Gastrocnemius medialis (tissue), 4 donors: ENCODE data around the gene RBPJL. TPM values are rescaled to one million over a fixed set of nuclear protein-coding genes. Genes with fewer than 3 reads are reported as not detected.
A peak's percentile ranks its signal among the peaks of the same experiment; 100 is the strongest.

Source experiments
- ATAC-seq, 2 donors: fragments of 150-250 bp; one replicate each; pipeline ENCODE4 v1.9.1; 2016
- DNase-seq, 2 donors: peaks; one replicate each; pipeline ENCODE4 v3.0.0-alpha.2; 2019
- H3K27ac ChIP-seq, 4 donors: fragments of 200-600 bp; sonication (generic); 1 replicate in 1 of 4; 2 replicates in 3 of 4; pipeline ENCODE4 v1.5.1; 2016 to 2018; ENCODE audit warnings: mild to moderate bottlenecking in 2 of 4, moderate library complexity in 1 of 4
- H3K27me3 ChIP-seq, 3 donors: fragments of 200-600 bp; sonication (generic) in 2 of 3; 1 replicate in 1 of 3; 2 replicates in 2 of 3; pipeline versions ENCODE4 v1.5.1 to v1.6.0; 2016 to 2019; ENCODE audit warnings: mild to moderate bottlenecking in 1 of 3, moderate library complexity in 1 of 3
- H3K36me3 ChIP-seq, 2 donors: fragments of 200-600 bp; sonication (generic) in 1 of 2; one replicate each; pipeline ENCODE4 v1.5.1; 2017 to 2018
- H3K4me1 ChIP-seq, 2 donors: fragments of 200-600 bp; sonication (generic) in 1 of 2; one replicate each; pipeline ENCODE4 v1.5.1; 2016 to 2017; ENCODE audit warnings: mild to moderate bottlenecking in 2 of 2
- H3K4me3 ChIP-seq, 4 donors: fragments of 200-600 bp; sonication (generic) in 3 of 4; 1 replicate in 1 of 4; 2 replicates in 3 of 4; pipeline ENCODE4 v1.5.1; 2016 to 2019; ENCODE audit warnings: mild to moderate bottlenecking in 2 of 4
- H3K9me3 ChIP-seq, 3 donors: fragments of 200-600 bp; sonication (generic) in 2 of 3; 1 replicate in 1 of 3; 2 replicates in 2 of 3; pipeline ENCODE4 v1.5.1; 2016 to 2019
- CTCF ChIP-seq, 5 experiments: fragments of 450-650 bp in 3 of 5; fragments of 200-600 bp in 2 of 5; sonication (generic) in 2 of 5; IDR thresholded peaks in 4 of 5; conservative IDR thresholded peaks in 1 of 5; 1 replicate in 4 of 5; 2 replicates in 1 of 5; pipeline ENCODE4 v1.5.1; 2016 to 2019; ENCODE audit warnings: antibody characterized with exemption in 5 of 5, mild to moderate bottlenecking in 3 of 5, moderate library complexity in 3 of 5
- POLR2A ChIP-seq, 2 donors: fragments of 450-650 bp; IDR thresholded peaks; one replicate each; pipeline ENCODE4 v1.6.1; 2017; ENCODE audit warnings: antibody characterized with exemption in 2 of 2, mild to moderate bottlenecking in 2 of 2, moderate library complexity in 2 of 2
- in situ Hi-C, 4 donors: fragments of 200-750 bp; cut with MboI; loops; one replicate each; pipeline versions ENCODE4 v1.15.0 to v1.8.0; 2017; ENCODE audit warnings: low sequenced_read_pairs in 4 of 4
- intact Hi-C: fragments of 100-400 bp; cut with DNase I; formaldehyde crosslinking; loops from one replicate; pipeline ENCODE4 v1.15.1; 2023; ENCODE audit warnings: low total_unique reads
- total RNA-seq, 4 donors: library from RNA; depleted of rRNA; stranded (reverse); fragments of >200 nt; gene quantifications; one replicate each; pipeline versions ENCODE4 v1.1.0 to v1.2.3, GENCODE V29; 2016

The RBPJL gene
- total RNA-seq, 4 donors from 2014 or later, result not detected

- TF ChIP-seq POLR2A (IDR thresholded peaks at IDR 0.05) (no peak), CTCF (IDR thresholded peaks at IDR 0.05 in 4 of 5, conservative IDR thresholded peaks at IDR 0.05 in 1 of 5) (no peak)
- peaks cover 10 to 96% of the 10 kb centered on the region in 2 donors for H3K36me3 ChIP-seq
Observed at GRCh38 chr20:45330476-45330875, 23.8 kb downstream of the RBPJL start.

GRCh38 chr20:45336530-45337366, 30.1 kb downstream of the RBPJL start:
- TF ChIP-seq POLR2A (IDR thresholded peaks at IDR 0.05) (peak; percentile 75 to 78), CTCF (IDR thresholded peaks at IDR 0.05 in 4 of 5, conservative IDR thresholded peaks at IDR 0.05 in 1 of 5) (no peak)
- intact Hi-C loops (loop anchor here (5.0 kb wide), 2 partner anchors 754 to 1154 kb away; partner anchors contain the start of gene PKIG), in situ Hi-C loops (loop anchor here in 2 of 4 donors (25.0 kb wide), 2 partner anchors 1124 to 1149 kb away; partner anchors contain the start of genes JPH2 (in 1 of the 2) and OSER1 (in 1 of the 2))
- Histone ChIP-seq H3K27me3 (no peaks in the 10 kb centered on the region), H3K36me3 (peaks cover 2 to 42% of the 10 kb centered on the region in 2 donors), H3K4me1 (peaks cover 56 to 64% of the 10 kb centered on the region in 2 donors), H3K27ac (peak overlapping the region; percentile 90 to 100 (median 98)), H3K4me3 (no peak overlapping the region), H3K9me3 (no peaks in the 10 kb centered on the region)
- ATAC-seq (peak; percentile 66 to 83), DNase-seq (peak; percentile 84 to 94)

More at GRCh38 chr20:45330476-45330875, 23.8 kb downstream of the RBPJL start:
- ATAC-seq (no peak), DNase-seq (no peak)
- Histone ChIP-seq H3K9me3 (no peaks in the 10 kb centered on the region), H3K27me3 (no peaks in the 10 kb centered on the region), H3K4me1 (peaks cover 0 to 7% of the 10 kb centered on the region in 2 donors), H3K27ac (peak overlapping the region; percentile 58 to 100 (median 94)), H3K4me3 (no peak overlapping the region)
- in situ Hi-C loops, result loop anchor here in 2 of 4 donors (25.0 kb wide), 2 partner anchors 1118 to 1143 kb away; partner anchors contain the start of genes JPH2 (in 1 of the 2) and OSER1 (in 1 of the 2)
- intact Hi-C loops, result no loop called here

- in situ Hi-C loops, result loop anchor here in 2 of 4 donors (25.0 kb wide), 2 partner anchors 1125 to 1150 kb away; partner anchors contain the start of genes JPH2 (in 1 of the 2) and OSER1 (in 1 of the 2)
- H3K4me3 ChIP-seq, result peak overlapping the region in 3 of 4 donors; percentile 6 to 39 (median 28)
Observed at GRCh38 chr20:45337367-45338120, 30.9 kb downstream of the RBPJL start.

More at GRCh38 chr20:45337367-45338120, 30.9 kb downstream of the RBPJL start:
- intact Hi-C loops, result loop anchor here (5.0 kb wide), 2 partner anchors 755 to 1155 kb away; partner anchors contain the start of gene PKIG
- peak; percentile 8 to 29 for ATAC-seq
- Histone ChIP-seq H3K27ac (peak overlapping the region; percentile 90 to 100 (median 98)), H3K4me1 (peaks cover 62 to 66% of the 10 kb centered on the region in 2 donors), H3K9me3 (no peaks in the 10 kb centered on the region), H3K27me3 (no peaks in the 10 kb centered on the region), H3K36me3 (peaks cover 2 to 34% of the 10 kb centered on the region in 2 donors)
- TF ChIP-seq POLR2A (IDR thresholded peaks at IDR 0.05) (peak in 1 of 2 donors; percentile 53), CTCF (IDR thresholded peaks at IDR 0.05 in 4 of 5, conservative IDR thresholded peaks at IDR 0.05 in 1 of 5) (no peak)
- DNase-seq, result peak in 1 of 2 donors; percentile 73
